Loucy (cell line): ENCODE data around the gene TCP10L.

Experiments
- CTCF ChIP-seq: fragments of 200-600 bp; sonication (generic); conservative IDR thresholded peaks from 2 replicates; pipeline ENCODE4 v1.5.1; 2014; ENCODE audit warnings: mild to moderate bottlenecking, antibody characterized with exemption, low read length
- EZH2phosphoT487 ChIP-seq: fragments of 200-600 bp; IDR thresholded peaks from 2 replicates; pipeline ENCODE4 v1.6.1; 2018; ENCODE audit warnings: antibody characterized with exemption, mild to moderate bottlenecking, moderate library complexity, borderline replicate concordance

- TF ChIP-seq CTCF (no peak), EZH2phosphoT487 (no peak)
Measured at GRCh38 chr21:32590130-32590529, 4.8 kb upstream of the TCP10L start.
